Smooth muscle cell (in vitro differentiated cells): Measurements from ENCODE around the gene SNX13. TPM values are rescaled to one million over a fixed set of nuclear protein-coding genes. Genes with fewer than 3 reads are reported as not detected.

ENCODE experiments used
- DNase-seq: peaks from one replicate; lab custom pipeline; 2025; ENCODE audit not compliant: unreplicated experiment; lab: John Stamatoyannopoulos, UW
- H2AFZ ChIP-seq: fragments of 200-600 bp; sonication (generic); 2 replicates; pipeline ENCODE4 v1.6.0; 2016; ENCODE audit warnings: antibody characterized with exemption, low read depth, mild to moderate bottlenecking
- H3F3A ChIP-seq: fragments of 200-600 bp; sonication (generic); 2 replicates; pipeline ENCODE4 v1.6.0; 2017; ENCODE audit warnings: antibody characterized with exemption, low read depth
- H3K27ac ChIP-seq: fragments of 200-600 bp; sonication (generic); 2 replicates; pipeline ENCODE4 v1.5.1; 2016; ENCODE audit warnings: low read depth, mild to moderate bottlenecking
- H3K27me3 ChIP-seq: fragments of 200-600 bp; sonication (generic); 2 replicates; pipeline ENCODE4 v1.6.1; 2016; ENCODE audit warnings: low read depth, mild to moderate bottlenecking
- H3K36me3 ChIP-seq: fragments of 200-600 bp; sonication (generic); 2 replicates; pipeline ENCODE4 v1.5.1; 2016; ENCODE audit warnings: low read depth
- H3K4me1 ChIP-seq: fragments of 200-600 bp; sonication (generic); 2 replicates; pipeline ENCODE4 v1.5.1; 2016; ENCODE audit warnings: low read depth
- H3K4me2 ChIP-seq: fragments of 200-600 bp; sonication (generic); 2 replicates; pipeline ENCODE4 v1.6.0; 2016; ENCODE audit warnings: mild to moderate bottlenecking
- H3K4me3 ChIP-seq: fragments of 200-600 bp; sonication (generic); 2 replicates; pipeline ENCODE4 v1.5.1; 2016; ENCODE audit warnings: mild to moderate bottlenecking
- H3K79me2 ChIP-seq: fragments of 200-600 bp; sonication (generic); 2 replicates; pipeline ENCODE4 v1.6.0; 2016; ENCODE audit warnings: low read depth, mild to moderate bottlenecking
- H3K9ac ChIP-seq: fragments of 200-600 bp; sonication (generic); 2 replicates; pipeline ENCODE4 v1.6.0; 2016; ENCODE audit warnings: low read depth
- H3K9me3 ChIP-seq: fragments of 200-600 bp; sonication (generic); replicated peaks from 2 replicates; pipeline ENCODE4 v1.5.1; 2016; ENCODE audit warnings: low read depth
- H4K20me1 ChIP-seq: fragments of 200-600 bp; sonication (generic); 2 replicates; pipeline ENCODE4 v1.6.0; 2016; ENCODE audit warnings: low read depth
- WGBS: methylation state at CpG from one replicate; pipeline ENCODE4 v1.1.7; 2016; ENCODE audit warnings: low lambda C conversion rate; 5-methylcytosine and 5-hydroxymethylcytosine counted together
- polyA plus RNA-seq: library from polyadenylated mRNA; unstranded; fragments of >200 nt; fragmentation: Nextera tagmentation; extraction: Ambion mirVana; gene quantifications from 2 replicates; pipeline ENCODE4 v1.2.1, GENCODE V29; 2016
- total RNA-seq: library from RNA; depleted of rRNA; stranded (reverse); fragments of >200 nt; gene quantifications from 2 replicates; pipeline ENCODE4 v1.2.3, GENCODE V29; 2014
- TF ChIP-seq, protein P1 (sequence below): fragments of 200-600 bp; sonication (generic); IDR thresholded peaks from 2 replicates; pipeline ENCODE4 v1.5.1; 2017; ENCODE audit warnings: borderline replicate concordance, mild to moderate bottlenecking, antibody characterized with exemption; ENCODE audit not compliant: insufficient read depth, poor library complexity, severe bottlenecking

The SNX13 gene
- total and polyA plus RNA-seq, 2 experiments from 2014 or later: 17.0 to 59.6 TPM

GRCh38 chr7:17882685-17883084 is 57.6 kb downstream of the SNX13 start:
- Histone ChIP-seq H3K79me2 (no peaks in the 10 kb centered on the region), H2AFZ (no peak overlapping the region), H3K27ac (no peak overlapping the region), H3K27me3 (no peaks in the 10 kb centered on the region), H3K36me3 (peaks cover 5% of the 10 kb centered on the region), H3K9ac (no peak overlapping the region), H4K20me1 (no peaks in the 10 kb centered on the region), H3K4me1 (peaks cover 12% of the 10 kb centered on the region), H3K4me3 (no peak overlapping the region), H3K9me3 (no peaks in the 10 kb centered on the region), H3K4me2 (no peak overlapping the region), H3F3A (no peaks in the 10 kb centered on the region)
- 91% methylated on average over 6 of the region's 6 CpGs for WGBS
- TF ChIP-seq, protein P1, sequence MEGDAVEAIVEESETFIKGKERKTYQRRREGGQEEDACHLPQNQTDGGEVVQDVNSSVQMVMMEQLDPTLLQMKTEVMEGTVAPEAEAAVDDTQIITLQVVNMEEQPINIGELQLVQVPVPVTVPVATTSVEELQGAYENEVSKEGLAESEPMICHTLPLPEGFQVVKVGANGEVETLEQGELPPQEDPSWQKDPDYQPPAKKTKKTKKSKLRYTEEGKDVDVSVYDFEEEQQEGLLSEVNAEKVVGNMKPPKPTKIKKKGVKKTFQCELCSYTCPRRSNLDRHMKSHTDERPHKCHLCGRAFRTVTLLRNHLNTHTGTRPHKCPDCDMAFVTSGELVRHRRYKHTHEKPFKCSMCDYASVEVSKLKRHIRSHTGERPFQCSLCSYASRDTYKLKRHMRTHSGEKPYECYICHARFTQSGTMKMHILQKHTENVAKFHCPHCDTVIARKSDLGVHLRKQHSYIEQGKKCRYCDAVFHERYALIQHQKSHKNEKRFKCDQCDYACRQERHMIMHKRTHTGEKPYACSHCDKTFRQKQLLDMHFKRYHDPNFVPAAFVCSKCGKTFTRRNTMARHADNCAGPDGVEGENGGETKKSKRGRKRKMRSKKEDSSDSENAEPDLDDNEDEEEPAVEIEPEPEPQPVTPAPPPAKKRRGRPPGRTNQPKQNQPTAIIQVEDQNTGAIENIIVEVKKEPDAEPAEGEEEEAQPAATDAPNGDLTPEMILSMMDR: no peak
- no peak for DNase-seq

GRCh38 chr7:17879075-17879661 is 61.1 kb downstream of the SNX13 start:
- H3K4me3 ChIP-seq: no peak overlapping the region
- peaks cover 15% of the 10 kb centered on the region for H3K36me3 ChIP-seq
- no peak overlapping the region for H3K4me2 ChIP-seq
- H3K9me3 ChIP-seq: no peaks in the 10 kb centered on the region
- H3K79me2 ChIP-seq: no peaks in the 10 kb centered on the region
- no peak overlapping the region for H3K27ac ChIP-seq
- no peaks in the 10 kb centered on the region for H3K27me3 ChIP-seq
- H3F3A ChIP-seq: no peaks in the 10 kb centered on the region
- no peak overlapping the region for H2AFZ ChIP-seq
- H3K9ac ChIP-seq: no peak overlapping the region
- no peaks in the 10 kb centered on the region for H4K20me1 ChIP-seq
- peaks cover 12% of the 10 kb centered on the region for H3K4me1 ChIP-seq
- TF ChIP-seq, protein P1: no peak
- no peak for DNase-seq
- WGBS: 98% methylated on average over 2 of the region's 2 CpGs

DNA sequence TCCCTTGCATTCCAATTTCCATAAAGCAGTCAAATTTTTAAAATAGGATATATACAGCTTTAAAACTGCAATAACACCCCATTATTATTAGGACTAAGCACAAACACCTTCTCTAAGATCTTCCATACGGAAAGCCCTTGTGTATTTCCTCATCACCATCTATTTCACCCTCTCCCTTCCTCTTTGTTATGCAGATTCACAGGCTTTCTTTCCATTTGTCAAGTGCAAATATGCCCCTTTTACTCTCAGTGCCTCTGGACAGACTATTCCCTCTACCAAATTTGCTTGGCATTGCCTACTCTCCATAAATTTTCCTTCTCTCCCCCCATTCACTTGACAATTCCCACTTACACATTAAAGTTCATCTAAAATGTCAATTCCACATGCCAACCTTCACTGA is 61.7 kb downstream of the SNX13 start:
- no peak overlapping the region for H2AFZ ChIP-seq
- no peaks in the 10 kb centered on the region for H3F3A ChIP-seq
- peaks cover 12% of the 10 kb centered on the region for H3K4me1 ChIP-seq
- H3K4me3 ChIP-seq: no peak overlapping the region
- H3K27ac ChIP-seq: no peak overlapping the region
- no peaks in the 10 kb centered on the region for H3K9me3 ChIP-seq
- H4K20me1 ChIP-seq: no peaks in the 10 kb centered on the region
- no peaks in the 10 kb centered on the region for H3K27me3 ChIP-seq
- H3K79me2 ChIP-seq: no peaks in the 10 kb centered on the region
- H3K4me2 ChIP-seq: no peak overlapping the region
- 56% methylated on average over 1 of the region's 1 CpG for WGBS
- TF ChIP-seq, protein P1: no peak
- no peak overlapping the region for H3K9ac ChIP-seq
- DNase-seq: no peak
- peaks cover 19% of the 10 kb centered on the region for H3K36me3 ChIP-seq

DNA sequence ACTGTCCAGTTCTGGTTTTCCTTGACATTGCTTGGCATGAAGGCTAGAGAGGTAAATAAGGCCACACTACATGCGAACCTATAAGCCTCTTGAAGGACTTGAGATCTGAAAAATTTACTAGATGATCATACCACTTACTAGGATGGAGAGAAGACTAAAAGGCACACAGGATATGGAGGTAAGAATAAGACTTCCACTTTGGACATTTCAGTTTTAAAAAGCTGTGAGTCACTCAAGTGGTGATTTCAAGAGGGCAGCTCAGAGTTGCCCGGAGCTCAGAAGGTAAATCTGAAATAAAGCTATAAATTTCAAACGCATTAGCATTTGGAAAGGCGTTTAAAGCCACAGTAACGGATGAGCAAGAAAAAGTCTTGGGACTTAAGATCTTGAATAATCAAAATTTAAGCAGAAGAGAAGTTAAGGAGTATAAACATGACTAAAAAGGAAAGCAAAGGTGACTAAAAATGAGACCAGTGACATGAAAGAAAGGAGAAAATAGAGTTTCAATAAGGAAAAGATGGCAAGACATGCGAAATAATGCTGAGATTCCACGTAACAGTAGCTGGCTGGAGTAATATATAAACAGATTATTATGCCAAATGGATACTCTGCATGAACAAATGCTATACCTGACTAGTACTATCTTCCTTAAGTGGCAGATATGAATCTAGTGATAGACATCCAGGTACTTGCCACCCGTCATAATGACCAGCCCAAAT is 68.3 kb downstream of the SNX13 start:
- WGBS: 90% methylated on average over 8 of the region's 8 CpGs
- H3F3A ChIP-seq: no peaks in the 10 kb centered on the region
- no peak overlapping the region for H3K9ac ChIP-seq
- no peak overlapping the region for H2AFZ ChIP-seq
- no peaks in the 10 kb centered on the region for H4K20me1 ChIP-seq
- H3K4me3 ChIP-seq: no peak overlapping the region
- H3K27me3 ChIP-seq: no peaks in the 10 kb centered on the region
- TF ChIP-seq, protein P1: no peak
- H3K79me2 ChIP-seq: no peaks in the 10 kb centered on the region
- H3K27ac ChIP-seq: no peak overlapping the region
- no peak overlapping the region for H3K4me2 ChIP-seq
- H3K9me3 ChIP-seq: no peaks in the 10 kb centered on the region
- peaks cover 39% of the 10 kb centered on the region for H3K36me3 ChIP-seq
- no peak for DNase-seq
- no peaks in the 10 kb centered on the region for H3K4me1 ChIP-seq
